Liver (tissue), 3 donors: ENCODE measurements around the gene CMBL.

Experiments
- FOXA2 ChIP-seq: IDR thresholded peaks from 2 replicates; pipeline ENCODE4 v1.6.1; 2016; ENCODE audit warnings: antibody characterized with exemption
- GABPA ChIP-seq, 2 donors: IDR thresholded peaks in 1 of 2; conservative IDR thresholded peaks in 1 of 2; 2 replicates each; pipeline ENCODE4 v1.6.1; 2016; ENCODE audit warnings: antibody characterized with exemption in 2 of 2, mild to moderate bottlenecking in 1 of 2, moderate library complexity in 1 of 2
- NR2F2 ChIP-seq: IDR thresholded peaks from 2 replicates; pipeline ENCODE4 v1.6.1; 2016; ENCODE audit warnings: antibody characterized with exemption
- RAD21 ChIP-seq, 2 donors: IDR thresholded peaks; 2 replicates each; pipeline ENCODE4 v1.6.1; 2016; ENCODE audit warnings: antibody characterized with exemption in 2 of 2, mild to moderate bottlenecking in 2 of 2
- TAF1 ChIP-seq: conservative IDR thresholded peaks from 2 replicates; pipeline ENCODE4 v1.6.1; 2016; ENCODE audit warnings: antibody characterized with exemption, mild to moderate bottlenecking
- YY1 ChIP-seq: IDR thresholded peaks from 2 replicates; pipeline ENCODE4 v1.6.1; 2016; ENCODE audit warnings: antibody characterized with exemption, mild to moderate bottlenecking
- TF ChIP-seq, protein P1 (sequence below): fragments of 150-350 bp; IDR thresholded peaks from 2 replicates; pipeline ENCODE4 v1.5.1; 2017; ENCODE audit warnings: improper control_type of control experiment, low read depth, low read length; ENCODE audit not compliant: missing input control
- TF ChIP-seq, protein P2 (sequence below): IDR thresholded peaks from 2 replicates; pipeline ENCODE4 v1.6.1; 2016; ENCODE audit warnings: antibody characterized with exemption
- TF ChIP-seq, protein P3 (sequence below): IDR thresholded peaks from 2 replicates; pipeline ENCODE4 v1.6.1; 2016; ENCODE audit warnings: antibody characterized with exemption
- TF ChIP-seq, protein P4 (sequence below): IDR thresholded peaks from 2 replicates; pipeline ENCODE4 v1.6.1; 2016; ENCODE audit warnings: antibody characterized with exemption, mild to moderate bottlenecking
- donor health status: healthy.
- donor health status: healthy.

DNA sequence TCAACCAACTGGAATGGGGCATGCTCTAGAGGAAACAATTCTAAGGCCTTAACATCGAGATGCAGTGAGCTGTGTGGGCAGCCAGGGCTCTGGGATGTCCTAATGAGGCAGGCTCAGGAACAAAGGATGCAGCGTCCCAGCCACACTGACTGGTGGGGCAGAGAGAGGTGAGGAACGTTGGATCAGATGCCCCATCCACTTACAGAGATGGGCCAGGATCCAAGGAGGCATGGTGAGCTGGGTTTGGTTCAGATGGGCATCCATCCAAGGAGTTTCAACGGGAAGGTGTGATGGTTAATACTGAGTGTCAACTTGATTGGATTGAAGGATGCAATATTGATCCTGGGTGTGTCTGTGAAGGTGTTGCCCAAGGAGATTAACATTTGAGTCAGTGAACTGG is 30.3 kb upstream of the CMBL start:
- TF ChIP-seq, protein P1, sequence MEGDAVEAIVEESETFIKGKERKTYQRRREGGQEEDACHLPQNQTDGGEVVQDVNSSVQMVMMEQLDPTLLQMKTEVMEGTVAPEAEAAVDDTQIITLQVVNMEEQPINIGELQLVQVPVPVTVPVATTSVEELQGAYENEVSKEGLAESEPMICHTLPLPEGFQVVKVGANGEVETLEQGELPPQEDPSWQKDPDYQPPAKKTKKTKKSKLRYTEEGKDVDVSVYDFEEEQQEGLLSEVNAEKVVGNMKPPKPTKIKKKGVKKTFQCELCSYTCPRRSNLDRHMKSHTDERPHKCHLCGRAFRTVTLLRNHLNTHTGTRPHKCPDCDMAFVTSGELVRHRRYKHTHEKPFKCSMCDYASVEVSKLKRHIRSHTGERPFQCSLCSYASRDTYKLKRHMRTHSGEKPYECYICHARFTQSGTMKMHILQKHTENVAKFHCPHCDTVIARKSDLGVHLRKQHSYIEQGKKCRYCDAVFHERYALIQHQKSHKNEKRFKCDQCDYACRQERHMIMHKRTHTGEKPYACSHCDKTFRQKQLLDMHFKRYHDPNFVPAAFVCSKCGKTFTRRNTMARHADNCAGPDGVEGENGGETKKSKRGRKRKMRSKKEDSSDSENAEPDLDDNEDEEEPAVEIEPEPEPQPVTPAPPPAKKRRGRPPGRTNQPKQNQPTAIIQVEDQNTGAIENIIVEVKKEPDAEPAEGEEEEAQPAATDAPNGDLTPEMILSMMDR: no peak
- TF ChIP-seq, protein P2, sequence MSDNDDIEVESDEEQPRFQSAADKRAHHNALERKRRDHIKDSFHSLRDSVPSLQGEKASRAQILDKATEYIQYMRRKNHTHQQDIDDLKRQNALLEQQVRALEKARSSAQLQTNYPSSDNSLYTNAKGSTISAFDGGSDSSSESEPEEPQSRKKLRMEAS: no peak
- TF ChIP-seq YY1: no peak
- TF ChIP-seq TAF1: no peak
- TF ChIP-seq RAD21 (IDR thresholded peaks at IDR 0.05): no peak
- no peak for TF ChIP-seq GABPA (IDR thresholded peaks at IDR 0.05 in 1 of 2, conservative IDR thresholded peaks at IDR 0.05 in 1 of 2)
- TF ChIP-seq, protein P3, sequence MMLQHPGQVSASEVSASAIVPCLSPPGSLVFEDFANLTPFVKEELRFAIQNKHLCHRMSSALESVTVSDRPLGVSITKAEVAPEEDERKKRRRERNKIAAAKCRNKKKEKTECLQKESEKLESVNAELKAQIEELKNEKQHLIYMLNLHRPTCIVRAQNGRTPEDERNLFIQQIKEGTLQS: no peak
- TF ChIP-seq, protein P4, sequence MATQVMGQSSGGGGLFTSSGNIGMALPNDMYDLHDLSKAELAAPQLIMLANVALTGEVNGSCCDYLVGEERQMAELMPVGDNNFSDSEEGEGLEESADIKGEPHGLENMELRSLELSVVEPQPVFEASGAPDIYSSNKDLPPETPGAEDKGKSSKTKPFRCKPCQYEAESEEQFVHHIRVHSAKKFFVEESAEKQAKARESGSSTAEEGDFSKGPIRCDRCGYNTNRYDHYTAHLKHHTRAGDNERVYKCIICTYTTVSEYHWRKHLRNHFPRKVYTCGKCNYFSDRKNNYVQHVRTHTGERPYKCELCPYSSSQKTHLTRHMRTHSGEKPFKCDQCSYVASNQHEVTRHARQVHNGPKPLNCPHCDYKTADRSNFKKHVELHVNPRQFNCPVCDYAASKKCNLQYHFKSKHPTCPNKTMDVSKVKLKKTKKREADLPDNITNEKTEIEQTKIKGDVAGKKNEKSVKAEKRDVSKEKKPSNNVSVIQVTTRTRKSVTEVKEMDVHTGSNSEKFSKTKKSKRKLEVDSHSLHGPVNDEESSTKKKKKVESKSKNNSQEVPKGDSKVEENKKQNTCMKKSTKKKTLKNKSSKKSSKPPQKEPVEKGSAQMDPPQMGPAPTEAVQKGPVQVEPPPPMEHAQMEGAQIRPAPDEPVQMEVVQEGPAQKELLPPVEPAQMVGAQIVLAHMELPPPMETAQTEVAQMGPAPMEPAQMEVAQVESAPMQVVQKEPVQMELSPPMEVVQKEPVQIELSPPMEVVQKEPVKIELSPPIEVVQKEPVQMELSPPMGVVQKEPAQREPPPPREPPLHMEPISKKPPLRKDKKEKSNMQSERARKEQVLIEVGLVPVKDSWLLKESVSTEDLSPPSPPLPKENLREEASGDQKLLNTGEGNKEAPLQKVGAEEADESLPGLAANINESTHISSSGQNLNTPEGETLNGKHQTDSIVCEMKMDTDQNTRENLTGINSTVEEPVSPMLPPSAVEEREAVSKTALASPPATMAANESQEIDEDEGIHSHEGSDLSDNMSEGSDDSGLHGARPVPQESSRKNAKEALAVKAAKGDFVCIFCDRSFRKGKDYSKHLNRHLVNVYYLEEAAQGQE: no peak
- TF ChIP-seq NR2F2: no peak
- TF ChIP-seq FOXA2: no peak
